HG02623 (cell line): Measurements from ENCODE around the gene ARHGAP26.

ENCODE experiments used
- ATAC-seq: cut with Tn5 transposase; IDR thresholded peaks from one replicate; pipeline ENCODE4 v1.9.1; 2021; ENCODE audit warnings: moderate library complexity; ENCODE audit not compliant: unreplicated experiment

The ARHGAP26 gene

DNA sequence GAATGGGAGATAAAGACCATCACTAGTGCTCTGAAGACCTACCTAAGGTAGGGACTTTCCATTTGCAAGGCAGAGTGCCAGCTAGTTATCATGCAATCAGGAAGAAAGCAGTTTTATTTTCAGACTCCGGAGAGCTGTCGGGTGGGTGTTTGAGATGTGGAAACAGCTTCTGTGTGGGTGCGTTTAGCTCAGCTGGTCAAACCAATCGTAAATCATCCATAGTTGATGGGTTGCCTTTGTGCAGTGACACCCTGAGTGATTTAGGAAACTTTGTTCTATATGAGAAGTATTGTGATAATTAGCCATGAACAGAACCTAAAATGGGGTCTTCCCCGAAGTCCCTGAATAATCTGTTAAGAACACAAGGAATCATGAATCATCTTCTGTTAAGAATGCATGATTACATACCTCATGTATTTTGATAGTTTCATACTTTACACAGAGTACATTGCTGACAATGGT lies 284.3 kb downstream of the ARHGAP26 start:
- peak; percentile 38 for ATAC-seq

- no peak for ATAC-seq
Measured at GRCh38 chr5:143055596-143056338, 285.6 kb downstream of the ARHGAP26 start.

- no peak for ATAC-seq
Measured at GRCh38 chr5:143056339-143056704, 286.1 kb downstream of the ARHGAP26 start.

GRCh38 chr5:143056792-143057579 lies 286.8 kb downstream of the ARHGAP26 start:
- no peak for ATAC-seq

GRCh38 chr5:143057580-143057999 lies 287.4 kb downstream of the ARHGAP26 start:
- ATAC-seq = peak; percentile 51

DNA sequence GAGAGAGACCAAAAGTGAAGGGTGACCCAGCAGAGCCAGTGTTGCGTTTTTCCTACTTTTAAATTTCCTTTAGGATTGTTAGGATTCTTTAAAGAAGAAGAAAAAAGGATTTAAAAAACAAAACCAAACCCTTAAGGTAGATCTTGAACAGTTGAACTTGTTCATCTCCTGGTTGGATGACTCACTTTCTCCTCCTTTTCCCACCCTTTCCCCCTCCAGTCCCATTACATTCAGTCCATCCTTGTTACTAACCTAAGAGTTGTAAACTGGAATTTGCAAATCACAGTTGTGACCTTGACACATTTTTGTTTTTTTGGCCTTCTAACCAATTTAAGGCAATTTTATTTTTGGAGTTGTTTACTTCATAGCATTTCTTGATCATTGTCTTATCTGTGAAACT lies 289.2 kb downstream of the ARHGAP26 start:
- no peak for ATAC-seq

DNA sequence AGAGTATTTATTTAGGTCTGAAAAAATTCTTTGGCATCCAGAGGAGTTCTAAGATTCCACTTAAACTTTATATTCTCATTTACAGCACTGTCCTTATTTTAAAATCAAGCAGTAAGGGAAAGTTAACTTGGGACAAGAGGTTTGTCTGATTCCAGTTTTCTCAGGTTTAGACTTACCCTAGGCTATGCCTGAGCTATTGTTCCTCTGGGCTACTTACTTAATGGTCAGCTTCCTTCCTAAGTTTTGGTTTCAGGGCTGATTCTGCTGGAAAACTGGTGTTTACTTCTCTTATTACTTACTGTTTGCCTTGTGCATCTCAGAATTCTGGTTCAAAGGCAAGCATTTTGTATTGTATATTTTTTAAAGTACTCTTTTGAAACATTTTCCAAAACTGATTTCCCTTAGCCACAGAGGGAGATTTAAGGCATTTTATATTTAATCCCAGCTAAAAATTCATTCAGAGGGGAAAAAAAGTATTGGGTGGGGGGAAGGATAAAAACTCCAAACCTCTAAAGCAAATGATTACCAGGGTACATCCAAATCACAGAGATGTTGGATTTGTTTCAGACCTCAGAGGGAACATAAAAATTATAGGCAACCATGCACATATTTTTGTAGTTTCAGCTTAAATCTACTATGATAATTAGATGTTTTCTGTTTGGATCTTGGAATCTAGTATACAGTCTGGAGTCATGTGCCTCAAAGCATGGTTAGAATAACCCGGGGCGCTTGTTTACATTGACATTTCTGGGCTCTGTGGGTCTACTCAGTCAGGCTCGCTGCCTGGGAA lies 290.0 kb downstream of the ARHGAP26 start:
- no peak for ATAC-seq

- ATAC-seq = no peak
Measured at GRCh38 chr5:143061161-143061945, 291.2 kb downstream of the ARHGAP26 start.

DNA sequence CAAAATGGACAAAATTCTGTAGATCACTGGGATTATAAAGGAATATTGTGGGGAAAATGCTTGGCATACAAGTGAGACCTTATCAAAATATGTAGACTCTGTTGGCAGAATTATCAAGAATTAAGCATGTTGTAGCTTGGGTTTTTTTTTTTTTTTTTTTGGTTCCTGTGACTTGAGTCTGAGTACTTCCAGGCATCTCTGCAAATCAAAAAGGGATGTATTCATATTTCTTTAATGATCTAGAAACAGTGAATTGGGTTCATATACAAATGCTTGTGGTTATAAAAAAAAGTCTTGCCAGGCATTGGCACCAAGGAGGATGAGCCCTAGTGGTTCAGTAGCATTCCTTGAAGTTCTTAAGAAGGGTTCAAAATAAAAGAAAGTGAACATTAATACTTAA lies 292.2 kb downstream of the ARHGAP26 start:
- ATAC-seq = no peak

DNA sequence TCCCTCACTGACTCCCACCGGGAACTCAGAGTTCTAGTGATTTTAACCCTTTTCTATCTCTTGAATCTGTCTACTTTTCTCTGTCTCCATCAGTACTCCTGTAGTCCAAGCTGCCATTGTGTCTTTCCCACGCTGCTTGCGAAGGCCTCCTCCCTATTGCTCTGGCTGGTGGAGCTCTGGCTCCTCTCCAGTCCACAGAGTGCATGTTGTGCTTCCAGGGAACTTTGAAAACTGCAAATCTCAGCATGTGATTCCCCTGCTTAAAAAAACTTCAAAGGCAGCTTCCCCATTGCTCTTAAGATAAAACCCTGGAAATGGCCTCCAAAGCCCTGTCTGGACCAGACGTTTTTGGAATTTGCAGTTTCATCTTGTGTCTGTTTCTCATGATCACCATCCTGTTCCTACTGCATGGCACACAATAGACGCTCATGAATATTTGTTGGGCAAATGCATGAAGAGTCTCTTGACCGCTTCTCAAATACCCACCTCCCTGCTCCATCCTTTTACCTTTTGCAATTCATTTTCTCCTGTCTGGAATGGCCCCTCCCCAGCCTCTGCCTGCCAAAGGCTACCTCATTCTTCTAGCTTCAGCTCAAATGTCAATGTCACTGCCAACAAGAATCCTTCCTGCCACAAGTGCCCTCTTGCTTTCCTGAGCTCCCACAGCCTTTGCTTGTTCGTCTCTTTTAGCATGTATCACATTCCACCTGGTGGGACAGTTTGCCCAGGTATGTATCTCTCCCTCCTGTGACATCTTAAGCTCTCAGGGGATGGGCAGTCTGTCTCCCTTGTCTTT lies 293.2 kb downstream of the ARHGAP26 start:
- ATAC-seq = no peak

- ATAC-seq = no peak
Measured at GRCh38 chr5:143064218-143064641, 294.1 kb downstream of the ARHGAP26 start.

- no peak for ATAC-seq
Measured at GRCh38 chr5:143064676-143065075, 294.5 kb downstream of the ARHGAP26 start.

- no peak for ATAC-seq
Measured at GRCh38 chr5:143065185-143065965, 295.2 kb downstream of the ARHGAP26 start.

GRCh38 chr5:143065996-143066522 lies 295.9 kb downstream of the ARHGAP26 start:
- no peak for ATAC-seq

- ATAC-seq = peak; percentile 57
Measured at GRCh38 chr5:143066556-143067281, 296.5 kb downstream of the ARHGAP26 start.

DNA sequence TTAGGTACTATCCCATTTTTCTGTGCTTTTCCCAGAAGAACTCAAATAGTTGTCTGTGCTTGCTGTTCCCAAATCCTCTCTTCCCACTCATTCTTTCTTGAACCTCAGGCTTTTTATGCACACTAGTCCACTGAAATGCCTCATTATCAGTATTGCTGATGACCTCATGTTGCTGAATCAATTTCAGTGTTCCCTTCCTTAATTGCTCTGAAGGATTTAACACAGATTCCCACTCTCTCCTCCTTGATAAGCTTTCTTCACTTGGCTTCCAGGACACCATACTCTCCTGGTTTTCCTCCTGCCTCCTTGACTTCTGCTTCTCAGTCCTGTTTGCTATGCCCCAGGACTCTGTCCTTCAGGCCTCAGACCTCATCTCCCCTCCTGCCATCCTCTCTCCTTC lies 298.5 kb downstream of the ARHGAP26 start:
- no peak for ATAC-seq

- no peak for ATAC-seq
Measured at GRCh38 chr5:143071927-143072326, 301.8 kb downstream of the ARHGAP26 start.

DNA sequence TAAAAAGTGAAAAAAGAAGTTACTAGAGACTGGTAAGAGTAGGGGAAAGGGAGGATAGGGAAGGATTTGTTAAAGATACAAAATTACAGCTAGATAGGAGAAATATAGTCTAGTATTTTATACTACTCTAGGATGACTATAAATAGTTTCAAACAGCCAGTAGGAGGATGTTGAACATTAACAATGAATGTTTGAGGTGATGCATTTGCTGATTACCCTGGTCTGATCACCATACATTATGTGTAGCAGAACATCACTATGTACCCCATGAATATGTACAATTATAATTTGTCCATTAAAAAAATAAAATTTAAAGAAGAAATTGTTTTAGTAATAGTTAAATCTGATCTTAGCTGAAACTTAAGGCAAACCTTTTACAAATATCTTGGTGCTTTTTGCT lies 302.6 kb downstream of the ARHGAP26 start:
- ATAC-seq = no peak
